GM18907 (cell line): ENCODE results near the gene TAF7L.

Experiments used
- ATAC-seq: cut with Tn5 transposase; IDR thresholded peaks from one replicate; pipeline ENCODE4 v1.9.1; 2021; ENCODE audit warnings: mild to moderate bottlenecking, moderate library complexity; ENCODE audit not compliant: unreplicated experiment

The TAF7L gene

DNA sequence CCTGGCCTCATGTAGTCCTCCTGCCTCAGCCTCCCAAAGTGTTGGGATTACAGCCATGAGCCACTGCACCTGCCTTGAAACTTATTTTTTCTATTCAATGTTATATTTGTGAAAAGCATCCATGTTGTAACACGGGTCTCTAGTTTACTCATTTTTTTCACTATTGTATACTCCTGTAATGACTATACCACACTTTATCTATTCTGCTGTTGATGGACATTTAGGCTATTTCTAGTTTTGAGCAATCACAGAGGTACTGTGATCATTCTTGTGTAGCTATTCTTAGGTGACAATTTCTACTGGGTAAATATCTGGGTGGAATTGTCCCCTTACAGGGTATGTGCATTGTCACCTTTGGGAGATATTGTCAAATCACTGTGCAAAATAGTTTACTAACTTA, 67.9 kb downstream of the TAF7L start:
- ATAC-seq = no peak

DNA sequence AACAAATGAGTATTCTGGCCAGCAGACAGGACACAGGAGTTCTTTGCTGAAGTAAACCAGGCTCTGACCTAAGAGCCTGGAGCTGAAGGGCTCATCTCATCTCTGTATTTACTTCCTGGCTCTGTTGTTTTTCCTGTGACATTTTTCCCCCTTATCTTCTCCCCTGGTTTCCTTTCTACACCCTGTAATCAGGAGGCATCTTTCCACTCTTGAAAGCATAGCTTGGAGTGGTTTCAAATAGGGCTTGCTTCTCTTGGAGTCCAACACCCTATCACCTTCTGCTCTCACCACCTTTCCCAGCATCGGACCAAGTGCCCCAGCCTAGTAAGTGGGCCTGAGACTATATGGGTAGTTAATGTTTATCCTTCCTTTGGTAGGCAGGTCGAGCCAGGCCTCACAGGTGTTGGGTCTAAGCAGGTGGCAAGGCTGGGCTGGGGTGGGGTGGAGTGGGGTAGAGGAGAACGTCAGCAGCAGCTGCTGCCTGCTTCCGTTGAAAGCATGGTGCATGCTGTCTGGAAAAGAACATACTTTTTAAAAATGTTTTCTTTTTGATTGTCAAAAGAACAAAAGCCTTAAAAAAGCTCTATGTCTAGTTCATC, 70.4 kb downstream of the TAF7L start:
- ATAC-seq = no peak

DNA sequence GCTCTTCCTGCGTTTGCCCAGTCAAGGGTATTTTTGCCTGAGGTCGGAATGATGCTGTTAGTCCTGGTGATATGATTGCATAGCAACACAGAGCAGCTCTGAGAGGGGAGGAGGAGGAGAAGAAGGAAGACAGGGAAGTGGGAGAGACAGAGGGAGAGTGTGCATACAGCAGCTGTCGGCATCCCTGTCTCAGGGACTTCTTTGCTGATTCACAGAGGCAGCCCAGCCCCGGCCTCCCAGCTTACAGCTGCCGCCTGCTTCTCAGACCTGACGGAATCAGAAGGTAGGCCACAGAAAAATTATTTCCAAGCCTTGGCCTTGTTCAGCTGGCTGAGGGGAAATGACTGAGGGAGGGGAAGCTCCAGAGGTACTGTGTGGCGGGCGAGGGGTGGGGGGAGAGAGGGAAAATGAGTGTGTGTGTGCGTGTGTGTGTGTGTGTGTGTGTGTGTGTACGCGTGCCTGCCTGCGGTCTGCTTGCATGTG, 71.2 kb downstream of the TAF7L start:
- no peak for ATAC-seq

DNA sequence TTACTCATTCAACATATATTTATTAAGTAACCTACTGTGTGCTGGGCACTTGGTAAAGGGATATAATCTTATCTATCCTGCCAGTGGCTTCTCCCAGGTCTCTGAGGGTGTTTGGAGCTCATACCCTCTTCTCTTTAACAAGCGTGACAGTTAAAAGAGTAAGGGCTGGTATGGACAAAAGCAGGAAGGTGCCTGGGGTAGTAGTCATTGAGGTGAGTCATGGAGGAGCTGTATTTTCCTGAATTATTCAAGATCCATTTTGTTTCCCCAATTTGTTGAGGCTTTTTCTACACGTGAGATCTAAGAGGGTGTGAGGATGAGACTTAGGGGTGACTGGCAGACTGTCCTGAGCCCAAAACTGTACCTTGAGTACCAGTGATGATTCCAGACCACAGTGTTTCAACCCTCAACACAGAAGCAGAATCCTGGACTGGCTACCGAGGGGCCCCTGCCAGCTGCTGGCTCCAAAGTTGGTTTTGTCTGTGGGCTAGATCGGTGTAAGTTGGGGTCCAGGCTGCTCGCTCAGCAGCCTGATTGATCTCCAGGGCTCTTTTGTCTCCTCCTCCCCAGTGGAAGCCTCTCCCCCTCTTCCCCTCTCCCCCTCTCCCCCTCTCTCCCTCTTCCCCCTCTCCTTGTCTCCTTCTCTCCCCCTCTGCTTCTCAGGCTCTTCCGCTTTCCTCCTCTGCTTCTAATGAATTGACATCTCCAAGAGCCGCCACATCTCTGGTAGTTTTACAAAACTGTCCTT, 71.8 kb downstream of the TAF7L start, which contains the start of gene DRP2:
Gene DRP2 (plus strand): TSS at position 671 of the 748 bp plus-strand sequence. CDS start 11,862 bp downstream, outside the sequence.
- ATAC-seq = no peak
